ENCODE measurements around the gene TFDP1.
"Not testable (repeated sequence)": the region's sequence is repeated elsewhere in the genome, so short reads cannot be mapped to it uniquely, and the experiment has no call there.

Gene TFDP1

GRCh38 chr13:113576597-113576996 is 8.0 kb upstream of the TFDP1 start:
- DNase-seq, result no peak

DNA sequence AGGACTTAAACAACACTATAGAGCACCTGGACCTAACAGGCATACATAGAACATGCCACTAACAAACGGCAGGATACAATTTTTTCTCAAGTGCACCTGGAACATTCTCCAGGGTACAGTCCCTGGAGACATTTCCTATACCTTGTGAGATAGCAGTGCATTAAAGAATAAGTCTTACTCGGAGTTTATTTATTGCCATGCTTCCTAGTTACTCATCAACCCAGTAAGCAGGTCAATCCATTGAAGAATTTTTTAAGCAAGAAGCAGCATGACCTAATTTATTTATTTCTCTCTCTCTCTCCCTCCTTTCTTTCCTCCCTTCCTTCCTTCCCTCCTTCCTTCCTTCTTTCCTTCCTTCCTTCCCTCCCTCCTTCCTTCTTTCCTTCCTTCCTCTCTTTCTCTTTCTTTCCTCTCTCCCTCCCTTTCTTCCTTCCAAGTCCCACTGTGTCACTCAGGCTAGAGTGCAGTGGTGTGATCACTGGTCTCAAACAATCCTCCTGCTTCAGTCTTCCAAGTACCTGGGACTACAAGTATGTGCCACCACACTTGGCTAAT is 6.6 kb upstream of the TFDP1 start:
- DNase-seq, result no peak

GRCh38 chr13:113579686-113580085 is 4.9 kb upstream of the TFDP1 start:
- no peak for DNase-seq

DNA sequence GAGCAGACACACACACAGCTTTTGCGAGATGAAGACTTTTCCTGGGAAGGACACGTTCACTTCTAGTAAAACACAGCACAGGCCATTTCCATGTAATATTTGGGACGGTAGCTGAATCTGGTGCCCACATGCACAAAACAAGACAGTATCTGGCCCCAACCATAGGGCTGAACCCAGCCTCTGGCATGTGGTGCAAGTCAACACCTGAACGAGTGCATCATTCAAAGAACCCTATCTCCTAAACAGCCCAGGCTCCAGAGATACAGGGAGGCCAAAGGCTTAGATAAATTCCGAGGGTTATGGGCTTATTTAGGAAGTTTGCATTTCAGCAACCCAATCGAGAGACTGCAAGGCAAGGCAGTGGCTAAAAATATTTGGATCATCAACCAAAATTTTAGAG is 2.7 kb upstream of the TFDP1 start:
- no peak for DNase-seq

GRCh38 chr13:113582841-113583631 is 1.5 kb upstream of the TFDP1 start:
- DNase-seq, result no peak

DNA sequence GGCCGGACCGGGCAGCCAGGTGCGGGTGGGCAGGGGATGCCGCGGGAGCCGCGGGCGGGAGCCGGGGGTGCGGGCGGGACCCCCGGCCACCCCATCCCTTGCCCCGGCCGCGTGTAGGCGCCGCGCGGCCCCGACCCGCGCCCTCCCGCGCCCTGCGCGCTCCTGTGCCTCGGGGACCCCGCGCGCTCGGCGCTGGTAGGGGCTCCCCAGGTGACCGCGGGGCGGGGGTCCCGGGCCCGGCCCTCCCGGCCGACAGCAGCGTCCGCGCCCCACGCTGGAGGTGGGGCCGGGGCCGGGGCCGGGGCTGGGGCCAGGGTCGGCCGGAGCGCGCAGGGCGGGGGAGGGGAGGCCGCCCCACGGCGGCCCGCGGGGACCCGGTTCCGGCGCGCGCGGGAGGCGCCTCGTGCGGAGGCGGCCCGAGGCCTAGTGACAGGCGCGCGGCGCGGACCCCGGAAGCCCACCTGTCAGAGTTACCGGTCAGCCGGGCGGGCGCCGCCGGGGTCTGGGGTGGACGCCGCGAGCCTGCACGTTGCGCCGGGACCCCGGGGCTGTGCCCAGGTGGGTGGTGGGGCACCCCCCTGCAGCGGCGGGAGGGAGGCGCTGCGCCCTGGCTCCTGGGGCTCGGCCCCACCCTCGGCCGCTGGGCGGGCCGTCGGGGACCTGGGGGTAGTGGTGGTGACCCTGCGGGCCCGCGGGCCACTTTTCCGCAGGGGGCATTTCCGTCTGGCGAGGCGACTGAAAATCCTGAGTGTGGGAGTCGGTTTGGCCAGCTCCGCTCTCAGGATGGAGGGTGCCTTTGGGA is 518 bp downstream of the TFDP1 start:
- DNase-seq, result peak; percentile 34

GRCh38 chr13:113585896-113586295 is 1.3 kb downstream of the TFDP1 start:
- no peak for DNase-seq

GRCh38 chr13:113586661-113587479 is 2.3 kb downstream of the TFDP1 start:
- no peak for DNase-seq

DNA sequence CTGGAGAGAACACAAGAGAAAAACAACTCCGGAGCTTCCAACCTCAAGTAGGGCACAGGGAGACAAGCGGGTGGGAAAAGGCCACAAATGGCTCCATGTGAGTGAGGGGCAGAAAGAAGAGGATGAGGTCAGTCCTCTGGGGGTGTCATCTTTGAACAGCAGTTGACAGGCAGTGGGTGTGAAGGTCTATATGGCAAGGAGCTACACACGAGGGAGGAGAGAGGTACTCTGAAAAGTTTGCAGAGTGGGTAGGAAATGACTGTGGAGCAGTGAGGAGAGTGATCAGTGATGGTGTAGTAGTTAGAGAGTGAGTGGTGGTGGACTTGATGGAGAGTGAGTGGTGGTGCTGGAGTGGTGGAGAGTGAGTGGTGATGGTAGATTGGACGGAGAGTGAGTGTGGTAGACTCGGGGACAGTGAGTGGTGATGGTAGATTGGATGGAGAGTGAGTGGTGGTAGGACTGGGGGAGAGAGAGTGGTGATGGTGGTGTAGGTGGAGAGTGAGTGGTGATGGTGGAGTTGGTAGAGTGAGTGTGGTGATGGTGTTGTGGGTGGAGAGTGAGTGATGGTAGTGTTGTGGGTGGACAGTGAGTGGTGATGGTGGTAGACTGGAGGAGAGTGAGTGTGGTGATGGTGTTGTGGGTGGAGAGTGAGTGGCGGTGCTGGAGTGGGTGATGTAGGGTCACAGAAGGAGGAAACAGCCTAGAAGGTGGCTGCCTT is 4.0 kb downstream of the TFDP1 start:
- DNase-seq, result no peak

DNA sequence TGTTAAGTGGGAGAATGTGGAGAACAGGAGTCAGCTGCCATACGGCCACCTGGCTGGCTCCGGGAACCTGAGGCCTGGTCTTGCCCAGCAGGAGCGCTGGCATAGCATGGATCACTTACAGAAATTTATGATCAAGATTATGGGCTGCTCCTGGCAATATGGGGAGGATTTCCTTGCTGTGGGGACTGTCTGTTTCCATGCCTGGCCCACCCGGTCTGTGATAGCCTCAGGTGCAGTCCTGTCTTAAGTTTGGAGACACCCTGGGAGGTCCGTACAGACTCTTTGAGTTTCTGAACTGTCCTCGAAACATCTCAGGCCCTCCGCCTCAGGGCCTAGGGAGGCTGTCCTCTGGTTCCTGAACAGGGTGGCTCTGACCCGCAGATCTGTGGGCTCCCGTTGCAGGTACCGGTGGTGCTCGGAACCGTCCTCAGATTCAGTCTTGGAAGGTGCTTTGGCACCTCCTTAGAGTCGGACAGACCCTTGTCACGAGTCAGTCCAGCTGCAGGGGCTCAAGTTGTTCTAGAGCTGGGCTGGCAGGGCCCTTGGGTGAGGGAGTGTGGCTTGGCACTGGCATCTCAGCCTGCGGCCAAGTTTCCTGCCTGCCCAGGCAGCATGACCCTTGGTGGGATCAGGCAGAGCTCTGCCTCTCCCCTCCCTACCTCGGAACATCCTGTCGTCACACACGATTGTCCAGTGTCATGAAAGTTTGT is 4.9 kb downstream of the TFDP1 start:
- DNase-seq, result no peak

- DNase-seq, result no peak
These were observed 5.4 kb downstream of the TFDP1 start for GRCh38 chr13:113589961-113590339.

DNA sequence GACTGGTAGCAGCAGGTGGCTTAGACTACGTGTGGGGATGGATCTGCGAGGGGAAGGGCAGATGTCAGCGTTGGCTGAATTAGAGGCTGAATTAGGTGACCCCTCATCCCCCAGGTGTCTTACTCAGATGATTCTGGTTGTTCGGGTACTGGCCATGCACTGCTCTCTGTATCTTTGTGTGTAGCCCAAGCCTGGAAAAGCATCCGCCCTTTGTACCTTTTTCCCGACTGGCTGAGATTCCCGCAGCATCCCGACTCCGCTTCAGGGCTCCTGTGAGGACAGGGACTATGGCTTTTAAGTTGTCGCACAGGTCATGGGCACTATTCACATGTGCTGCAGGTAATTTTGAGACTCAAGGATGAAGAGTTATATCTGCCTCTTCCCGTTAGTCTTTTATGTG is 7.2 kb downstream of the TFDP1 start:
- no peak for DNase-seq

DNA sequence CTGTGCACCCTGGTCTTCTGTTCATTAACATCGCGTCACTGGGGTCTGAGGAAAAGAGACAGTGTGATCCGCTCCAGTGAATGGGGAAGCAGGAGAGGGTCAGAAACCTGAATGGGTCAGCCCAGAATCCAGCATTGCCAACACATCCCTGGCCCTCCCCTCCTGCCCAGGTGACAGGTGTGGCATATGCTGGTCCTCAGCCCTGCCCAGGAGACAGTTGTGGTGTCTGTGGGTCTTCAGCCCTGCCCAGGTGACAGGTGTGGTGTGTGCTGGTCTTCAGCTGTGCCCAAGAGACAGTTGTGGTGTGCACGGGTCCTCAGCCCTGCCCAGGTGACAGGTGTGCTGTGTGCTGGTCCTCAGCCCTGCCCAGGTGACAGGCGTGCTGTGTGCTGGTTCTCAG is 8.0 kb downstream of the TFDP1 start:
- no peak for DNase-seq

GRCh38 chr13:113594066-113594821 is 9.7 kb downstream of the TFDP1 start:
- DNase-seq, result not testable (repeated sequence)

DNA sequence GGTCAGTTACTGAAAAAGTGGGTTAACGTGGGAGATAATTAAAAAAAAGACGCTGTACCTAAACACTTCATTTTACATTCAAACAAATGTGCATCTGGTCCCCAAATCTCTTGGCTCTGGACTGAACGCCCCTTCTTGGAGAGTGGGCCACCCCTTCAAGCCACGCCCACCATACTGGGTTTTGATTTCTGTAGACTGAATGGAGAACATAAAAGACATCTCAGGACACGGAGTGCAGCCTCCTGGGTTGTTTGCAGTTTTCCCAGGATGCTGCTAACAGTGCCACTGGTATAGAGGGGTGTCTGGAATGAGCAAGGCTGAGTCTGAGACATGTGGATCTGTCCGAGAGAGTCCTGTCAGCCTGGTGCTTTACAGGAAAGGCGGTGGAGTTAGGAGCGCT is 10.6 kb downstream of the TFDP1 start:
- no peak for DNase-seq

GRCh38 chr13:113596321-113597200 is 12.0 kb downstream of the TFDP1 start:
- DNase-seq, result no peak

- DNase-seq, result no peak
These were observed 13.0 kb downstream of the TFDP1 start for GRCh38 chr13:113597391-113598080.

DNA sequence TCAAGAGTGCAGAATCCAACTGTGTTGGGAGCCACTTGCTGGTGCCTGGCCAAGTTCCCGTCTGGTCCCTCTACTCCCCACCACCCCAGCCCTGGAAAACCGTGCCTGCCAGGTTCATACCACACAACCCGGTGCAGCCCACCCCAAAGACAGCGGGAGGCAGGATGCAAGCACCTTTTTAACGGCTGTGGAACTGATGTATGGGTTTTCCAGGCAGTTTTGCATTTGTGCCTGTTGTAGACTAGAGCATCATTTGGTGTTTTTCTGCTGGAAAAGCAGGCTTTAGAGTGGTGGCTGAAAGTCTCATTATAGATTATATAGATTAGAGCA is 13.5 kb downstream of the TFDP1 start:
- DNase-seq, result no peak

- DNase-seq, result no peak
These were observed 13.9 kb downstream of the TFDP1 start for GRCh38 chr13:113598481-113598880.

GRCh38 chr13:113599391-113599790 is 14.8 kb downstream of the TFDP1 start:
- DNase-seq, result no peak

Data from stimulated activated CD4-positive, alpha-beta T cell treated with anti-CD3 and anti-CD28 coated beads, Interleukin-4, amount 100 ng/mL, for 1 hour (primary cell).